Prostate gland (tissue), 2 donors: ENCODE measurements around the gene TSPAN11.

ENCODE experiments used
- CTCF ChIP-seq, 4 experiments: fragments of 200-600 bp in 2 of 4; fragments of 450-650 bp in 2 of 4; sonication (generic) in 2 of 4; IDR thresholded peaks; 1 replicate in 3 of 4; 2 replicates in 1 of 4; pipeline ENCODE4 v1.5.1; 2016 to 2019; ENCODE audit warnings: antibody characterized with exemption in 4 of 4, mild to moderate bottlenecking in 2 of 4, moderate library complexity in 2 of 4
- POLR2A ChIP-seq: fragments of 450-650 bp; IDR thresholded peaks from one replicate; pipeline ENCODE4 v1.6.1; 2016; ENCODE audit warnings: antibody characterized with exemption, mild to moderate bottlenecking

- TF ChIP-seq CTCF (IDR thresholded peaks at IDR 0.05) (no peak), POLR2A (no peak)
These were observed 95.4 kb downstream of the TSPAN11 start for GRCh38 chr12:31021809-31022494.
